Measurements from ENCODE around the gene TAF9B. TPM values are rescaled to one million over a fixed set of nuclear protein-coding genes. Genes with fewer than 3 reads are reported as not detected.

TAF9B gene
- polyA plus RNA-seq, 1 of the 3 experiments (the other 2 are of a cell fraction) = 11.6 TPM

GRCh38 chrX:78103623-78104446 lies 35.6 kb downstream of the TAF9B start, which contains the start of gene PGK1 (continued):
- no peak for TF ChIP-seq EZH2phosphoT487 (IDR thresholded peaks at IDR 0.05; ENCODE audit: borderline replicate concordance, low read depth)
- 0 out of 2 replicates have a peak, but pooled peaks have one; percentile 21 for TF ChIP-seq IRF3 (IDR thresholded peaks at IDR 0.05; ENCODE audit: low read depth, low read length)
- TF ChIP-seq USF1 (IDR thresholded peaks at IDR 0.05; ENCODE audit: borderline replicate concordance, low read depth) = no peak
- TF ChIP-seq MAX (IDR thresholded peaks at IDR 0.05; ENCODE audit: low read depth) = peak; percentile 89
- TF ChIP-seq GABPA (IDR thresholded peaks at IDR 0.05; ENCODE audit: low read depth) = peak; percentile 80
- TF ChIP-seq NRF1 (IDR thresholded peaks at IDR 0.05; ENCODE audit: low read depth, low read length) = peak; percentile 30; the same call in 1 of the 2 replicates
- peak in 1 of 2 experiments; percentile 41; a peak in 1 of 4 replicates for TF ChIP-seq EP300 (IDR thresholded peaks at IDR 0.05; ENCODE audit: borderline replicate concordance in 1 of 2, low read depth in 1 of 2, low read length in 1 of 2)

- peaks cover 0 to 9% of the 10 kb centered on the region in 2 experiments; a peak in 1 of 4 replicates for H3K4me1 ChIP-seq (ENCODE audit: control insufficient read depth in 1 of 2, insufficient read depth in 2 of 2, low read depth in 1 of 2, low read length in 1 of 2)
- H2AFZ ChIP-seq (ENCODE audit: low read depth) = peak overlapping the region; percentile 78; the same call in 1 of the 2 replicates
- H3K9me2 ChIP-seq = no peaks in the 10 kb centered on the region
- POLR2A ChIA-PET = no interaction called here
- no peak for DNase-seq
- H3K4me3 ChIP-seq (ENCODE audit: low read depth in 2 of 2, low read length in 1 of 2) = peak overlapping the region; percentile 40 to 45; a peak in 2 of 4 replicates
- TF ChIP-seq ELF1 (IDR thresholded peaks at IDR 0.05) (no peak), GABPA (IDR thresholded peaks at IDR 0.05; ENCODE audit: low read depth) (no peak), RFX5 (IDR thresholded peaks at IDR 0.05; ENCODE audit: low read length) (no peak), RXRA (IDR thresholded peaks at IDR 0.05; ENCODE audit: borderline replicate concordance, low read depth) (no peak), ZBTB33 (IDR thresholded peaks at IDR 0.05; ENCODE audit: borderline replicate concordance, low read depth) (no peak), EZH2phosphoT487 (IDR thresholded peaks at IDR 0.05; ENCODE audit: borderline replicate concordance, low read depth) (no peak), EP300 (IDR thresholded peaks at IDR 0.05; ENCODE audit: borderline replicate concordance in 1 of 2, low read depth in 1 of 2, low read length in 1 of 2) (no peak), FOSL2 (IDR thresholded peaks at IDR 0.05; ENCODE audit: borderline replicate concordance, low read depth) (no peak), REST (IDR thresholded peaks at IDR 0.05; ENCODE audit: low read depth, low read length) (no peak), MXI1 (IDR thresholded peaks at IDR 0.05; ENCODE audit: low read depth, low read length) (no peak), TEAD4 (IDR thresholded peaks at IDR 0.05; ENCODE audit: borderline replicate concordance, insufficient read depth) (no peak), POLR2AphosphoS5 (IDR thresholded peaks at IDR 0.05; ENCODE audit: low read depth, low read length) (no peak), CHD2 (IDR thresholded peaks at IDR 0.05; ENCODE audit: low read length, partially characterized antibody) (no peak), MEF2A (IDR thresholded peaks at IDR 0.05; ENCODE audit: borderline replicate concordance, low read depth) (no peak), FOXM1 (IDR thresholded peaks at IDR 0.05; ENCODE audit: low read depth) (no peak)
- no peaks in the 10 kb centered on the region for H3K27me3 ChIP-seq (ENCODE audit: insufficient read depth)
- peaks cover 32% of the 10 kb centered on the region for H4K20me1 ChIP-seq (ENCODE audit: insufficient read depth)
- CTCF ChIA-PET = interaction anchor here (1.3 kb wide), 1 partner anchor 17 kb away, joined by 4 read pairs; no protein-coding TSS in a partner anchor
- H3K9me3 ChIP-seq = no peaks in the 10 kb centered on the region
- peaks cover 41% of the 10 kb centered on the region for H3K79me2 ChIP-seq (ENCODE audit: insufficient read depth)
- 62% methylated on average over 23 of the region's 23 CpGs for WGBS (ENCODE audit: low lambda C conversion rate)
- peak overlapping the region; percentile 54 for H3K4me2 ChIP-seq
- H3K9ac ChIP-seq = peak overlapping the region; percentile 58
- peak overlapping the region; percentile 83 to 91 for H3K27ac ChIP-seq (ENCODE audit: low read depth in 2 of 2, low read length in 1 of 2)
- peaks cover 5 to 7% of the 10 kb centered on the region in 2 experiments for H3K36me3 ChIP-seq (replicated peaks in 1 of 2; ENCODE audit: control insufficient read depth in 1 of 2, insufficient read depth in 2 of 2, low read length in 1 of 2)
- H3F3A ChIP-seq (replicated peaks; ENCODE audit: insufficient read depth) = no peaks in the 10 kb centered on the region
These were observed 36.3 kb downstream of the TAF9B start for GRCh38 chrX:78103001-78103622.

Measured in SK-N-SH (cell line).